Osteoblast (primary cell): ENCODE data around the gene CD1B. TPM values are rescaled to one million over a fixed set of nuclear protein-coding genes. Genes with fewer than 3 reads are reported as not detected.

Experiments
- DNase-seq: peaks from one replicate; pipeline ENCODE4 v3.0.0; 2011; ENCODE audit warnings: low spot score, mixed read lengths; ENCODE audit not compliant: insufficient read length; ENCODE audit errors: missing footprints
- H2AFZ ChIP-seq: 2 replicates; pipeline ENCODE4 v1.6.0; 2011; ENCODE audit warnings: mild to moderate bottlenecking, low read length
- H3K27ac ChIP-seq: 2 replicates; pipeline ENCODE4 v1.5.1; 2011; ENCODE audit warnings: mild to moderate bottlenecking, low read depth, low read length, moderate library complexity
- H3K27me3 ChIP-seq: 2 replicates; pipeline ENCODE4 v1.6.0; 2012; ENCODE audit warnings: mild to moderate bottlenecking, control low read depth, inconsistent platforms, low read length, moderate library complexity; ENCODE audit not compliant: insufficient read depth
- H3K36me3 ChIP-seq: 2 replicates; pipeline ENCODE4 v1.5.1; 2011; ENCODE audit warnings: mild to moderate bottlenecking, low read length, control low read depth, moderate library complexity; ENCODE audit not compliant: insufficient read depth
- H3K4me1 ChIP-seq: 2 replicates; pipeline ENCODE4 v1.5.1; 2011; ENCODE audit warnings: mild to moderate bottlenecking, low read length, control low read depth, moderate library complexity; ENCODE audit not compliant: insufficient read depth
- H3K4me2 ChIP-seq: 2 replicates; pipeline ENCODE4 v1.6.0; 2011; ENCODE audit warnings: mild to moderate bottlenecking, low read length; ENCODE audit not compliant: insufficient read depth
- H3K4me3 ChIP-seq: fragments of 200-600 bp; sonication (generic); 3 replicates; pipeline ENCODE4 v1.5.1; 2012; ENCODE audit warnings: mild to moderate bottlenecking, low read length, inconsistent platforms; ENCODE audit not compliant: insufficient read depth
- H3K79me2 ChIP-seq: 2 replicates; pipeline ENCODE4 v1.6.0; 2012; ENCODE audit warnings: mild to moderate bottlenecking, low read length, control low read depth, inconsistent platforms; ENCODE audit not compliant: insufficient read depth
- H3K9me3 ChIP-seq: 2 replicates; pipeline ENCODE4 v1.5.1; 2011; ENCODE audit warnings: low read depth, low read length, control low read depth
- H4K20me1 ChIP-seq: 2 replicates; pipeline ENCODE4 v1.6.0; 2012; ENCODE audit warnings: mild to moderate bottlenecking, low read length, control low read depth; ENCODE audit not compliant: insufficient read depth
- CTCF ChIP-seq: IDR thresholded peaks from 2 replicates; pipeline ENCODE4 v1.5.1; 2011; ENCODE audit warnings: mild to moderate bottlenecking, low read depth, low read length, moderate library complexity; ENCODE audit errors: extremely low read depth
- total RNA-seq: library from RNA; depleted of rRNA; stranded (reverse); fragments of >200 nt; gene quantifications from 2 replicates; pipeline ENCODE4 v1.2.3, GENCODE V29; 2012

Gene CD1B
- total RNA-seq, 1 donor, result not detected

GRCh38 chr1:158310623-158311022, 20.7 kb downstream of the CD1B start:
- H3K9me3 ChIP-seq, result no peaks in the 10 kb centered on the region
- no peak overlapping the region for H3K27ac ChIP-seq
- no peaks in the 10 kb centered on the region for H3K4me1 ChIP-seq
- H3K27me3 ChIP-seq, result no peaks in the 10 kb centered on the region
- no peaks in the 10 kb centered on the region for H4K20me1 ChIP-seq
- TF ChIP-seq CTCF, result no peak
- no peaks in the 10 kb centered on the region for H3K79me2 ChIP-seq
- no peak overlapping the region for H3K4me3 ChIP-seq
- no peak for DNase-seq
- H3K36me3 ChIP-seq, result no peaks in the 10 kb centered on the region
- no peak overlapping the region for H3K4me2 ChIP-seq
- H2AFZ ChIP-seq, result no peak overlapping the region

- H3K36me3 ChIP-seq, result no peaks in the 10 kb centered on the region
- H3K9me3 ChIP-seq, result no peaks in the 10 kb centered on the region
- DNase-seq, result no peak
- no peaks in the 10 kb centered on the region for H3K4me1 ChIP-seq
- H3K27ac ChIP-seq, result no peak overlapping the region
- no peaks in the 10 kb centered on the region for H4K20me1 ChIP-seq
- no peaks in the 10 kb centered on the region for H3K27me3 ChIP-seq
- H3K4me3 ChIP-seq, result no peak overlapping the region
- no peak overlapping the region for H2AFZ ChIP-seq
- no peak for TF ChIP-seq CTCF
- H3K4me2 ChIP-seq, result no peak overlapping the region
- no peaks in the 10 kb centered on the region for H3K79me2 ChIP-seq
These were observed 35.5 kb downstream of the CD1B start for GRCh38 chr1:158295791-158296190.

DNA sequence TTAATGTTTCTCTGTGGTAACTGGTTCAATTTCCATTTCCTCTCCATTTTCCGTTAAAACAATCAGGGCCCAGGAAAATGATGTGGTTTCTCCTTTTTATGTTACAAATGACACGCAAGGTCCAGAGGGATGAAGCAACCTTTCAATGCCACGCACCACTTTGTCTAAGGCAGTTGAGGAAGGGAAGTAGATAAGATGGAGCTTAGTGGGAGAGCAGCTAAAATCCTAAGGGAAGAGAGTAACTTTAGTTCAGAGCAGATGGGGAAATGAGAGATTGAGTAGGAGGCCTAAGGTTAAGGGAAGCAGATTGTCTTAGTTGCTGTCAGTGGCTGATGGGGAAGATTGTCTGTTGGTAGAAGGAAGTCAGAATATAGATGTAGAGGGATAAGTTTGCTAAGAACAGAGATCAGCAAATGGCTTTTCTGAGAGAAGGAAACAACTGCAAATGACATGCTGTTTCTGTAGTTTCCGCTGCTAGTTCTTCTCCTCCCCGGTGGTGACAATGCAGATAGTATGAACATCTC, 40.9 kb downstream of the CD1B start:
- no peaks in the 10 kb centered on the region for H3K27me3 ChIP-seq

DNA sequence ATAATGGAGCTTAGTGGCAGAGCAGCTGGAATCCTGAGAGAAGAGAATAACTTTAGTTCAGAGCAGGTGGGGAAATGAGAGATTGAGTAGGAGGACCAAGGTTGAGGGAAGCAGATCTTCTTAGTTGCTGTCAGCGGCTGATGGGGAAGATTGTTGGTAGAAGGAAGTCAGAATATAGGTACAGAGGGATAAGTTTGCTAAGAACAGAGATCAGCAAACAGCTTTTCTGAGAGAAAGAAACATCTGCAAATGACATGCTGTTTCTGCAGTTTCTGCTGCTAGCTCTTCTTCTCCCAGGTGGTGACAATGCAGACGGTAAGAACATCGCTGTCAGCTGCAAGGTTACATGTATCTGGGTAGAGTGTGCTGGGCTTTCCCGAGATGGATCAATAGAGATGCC, 41.5 kb downstream of the CD1B start, which contains the start of gene CD1C:
Gene CD1C, plus strand, starts transcription at position 113 of the 400 bp plus-strand sequence. Its CDS starts 142 bp downstream, at position 255.
- Histone ChIP-seq H4K20me1 (no peaks in the 10 kb centered on the region), H3K4me3 (no peak within 1 kb of the TSS), H3K79me2 (no peaks in the 10 kb centered on the region), H2AFZ (no peak within 1 kb of the TSS), H3K36me3 (no peaks in the 10 kb centered on the region), H3K4me2 (no peak within 1 kb of the TSS), H3K27ac (no peak within 1 kb of the TSS), H3K4me1 (no peaks in the 10 kb centered on the region), H3K27me3 (no peaks in the 10 kb centered on the region), H3K9me3 (no peaks in the 10 kb centered on the region)
- DNase-seq, result no peak
- no peak for TF ChIP-seq CTCF

More for the DNA sequence above, 40.9 kb downstream of the CD1B start:
- Histone ChIP-seq H4K20me1 (no peaks in the 10 kb centered on the region), H3K4me1 (no peaks in the 10 kb centered on the region), H3K79me2 (no peaks in the 10 kb centered on the region), H3K36me3 (no peaks in the 10 kb centered on the region), H2AFZ (no peak overlapping the region), H3K4me2 (no peak overlapping the region), H3K9me3 (no peaks in the 10 kb centered on the region), H3K27ac (no peak overlapping the region), H3K4me3 (no peak overlapping the region)
- TF ChIP-seq CTCF, result no peak
- DNase-seq, result no peak
